NCI-H1092 treated with DMSO at 0.1 percent for 48 hours (cell line): ENCODE data around the gene ZNF507.
"Not testable (repeated sequence)": the region's sequence is repeated elsewhere in the genome, so short reads cannot be mapped to it uniquely, and the experiment has no call there.

Experiments
- DNase-seq: peaks from one replicate; lab custom pipeline; 2025; lab: John Stamatoyannopoulos, UW

Gene ZNF507

GRCh38 chr19:32415246-32415645 is 69.8 kb downstream of the ZNF507 start:
- no peak for DNase-seq

GRCh38 chr19:32415669-32416068 is 70.3 kb downstream of the ZNF507 start:
- DNase-seq, result no peak

GRCh38 chr19:32416749-32417456 is 71.5 kb downstream of the ZNF507 start:
- DNase-seq, result no peak

GRCh38 chr19:32418155-32418554 is 72.7 kb downstream of the ZNF507 start:
- no peak for DNase-seq

- DNase-seq, result no peak
These were observed 76.4 kb downstream of the ZNF507 start for GRCh38 chr19:32421589-32422361.

- DNase-seq, result no peak
These were observed 77.0 kb downstream of the ZNF507 start for GRCh38 chr19:32422435-32422834.

- DNase-seq, result not testable (repeated sequence)
These were observed 78.5 kb downstream of the ZNF507 start for GRCh38 chr19:32423944-32424343.

- no peak for DNase-seq
These were observed 82.1 kb downstream of the ZNF507 start for GRCh38 chr19:32427536-32427935.

- DNase-seq, result no peak
These were observed 91.3 kb downstream of the ZNF507 start for GRCh38 chr19:32436692-32437091.

GRCh38 chr19:32437096-32437495 is 91.7 kb downstream of the ZNF507 start:
- DNase-seq, result no peak
